Measurements from ENCODE around the gene REL. TPM values are rescaled to one million over a fixed set of nuclear protein-coding genes. Genes with fewer than 3 reads are reported as not detected.

REL gene
- total and polyA plus RNA-seq, 2 of the 4 experiments (the other 2 are of a cell fraction), result 1.3 to 4.3 TPM

DNA sequence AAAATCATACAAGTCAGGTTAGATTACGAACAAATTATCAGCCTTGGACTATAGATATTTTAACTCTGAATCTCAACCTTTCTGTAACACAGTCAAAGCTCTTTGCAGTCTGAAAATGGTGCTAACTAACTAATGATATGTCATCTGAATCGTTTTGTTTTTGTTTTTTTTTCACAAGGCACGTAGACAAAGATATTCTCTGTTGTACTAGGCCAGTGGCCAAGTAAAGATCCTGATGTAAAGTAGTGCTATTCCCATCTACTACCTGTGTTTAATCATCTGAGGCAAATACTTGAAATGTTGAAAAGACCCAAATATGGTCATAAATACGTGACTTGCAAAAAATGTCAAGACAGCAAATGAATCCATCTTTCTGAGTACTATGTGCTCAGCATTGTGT is 65.7 kb downstream of the REL start:
- no peak overlapping the region for H3K18ac ChIP-seq (ENCODE audit: low read depth, low read length)
- ChIA-PET POLR2A (ENCODE audit: unreplicated experiment) (no interaction called here), CTCF (interaction anchor here (0.7 kb wide), 1 partner anchor 218 kb away, joined by 3 read pairs; no protein-coding TSS in a partner anchor)
- H3K4me3 ChIP-seq (ENCODE audit: insufficient read depth, low read depth, low read length), result no peak overlapping the region
- H4K91ac ChIP-seq (ENCODE audit: insufficient read depth, low read depth, low read length), result no peak overlapping the region
- H4K8ac ChIP-seq (ENCODE audit: low read depth in 2 of 2, low read length in 2 of 2), result no peak overlapping the region
- no peaks in the 10 kb centered on the region for H3K4me1 ChIP-seq (ENCODE audit: control insufficient read depth, insufficient read depth, low read length)
- DNase-seq (no peak), ATAC-seq (ENCODE audit: low read depth) (no peak)
- H3K79me1 ChIP-seq (ENCODE audit: low read depth in 1 of 2, low read length in 2 of 2), result no peaks in the 10 kb centered on the region
- H3K27ac ChIP-seq (ENCODE audit: insufficient read depth, low read length), result no peak overlapping the region
- H2BK15ac ChIP-seq (ENCODE audit: low read depth, low read length), result no peak overlapping the region
- no peak overlapping the region for H2BK5ac ChIP-seq (ENCODE audit: low read depth, low read length, poor library complexity, severe bottlenecking)
- H2AFZ ChIP-seq (replicated peaks; ENCODE audit: low read length, poor library complexity), result no peak overlapping the region
- H3K9me1 ChIP-seq (ENCODE audit: insufficient read depth, low read length), result no peaks in the 10 kb centered on the region
- TF ChIP-seq BHLHE40 (IDR thresholded peaks at IDR 0.05; ENCODE audit: low read depth, low read length) (no peak), MXI1 (IDR thresholded peaks at IDR 0.05; ENCODE audit: borderline replicate concordance, low read depth, low read length) (no peak), CHD1 (IDR thresholded peaks at IDR 0.05; ENCODE audit: low read depth, low read length) (no peak), SMC3 (IDR thresholded peaks at IDR 0.05; ENCODE audit: low read depth, low read length) (no peak), RAD21 (IDR thresholded peaks at IDR 0.05; ENCODE audit: low read length) (no peak), POLR2A (IDR thresholded peaks at IDR 0.05; ENCODE audit: low read depth, low read length) (no peak), NFE2L2 (IDR thresholded peaks at IDR 0.05; ENCODE audit: low read depth, low read length) (no peak), CEBPB (IDR thresholded peaks at IDR 0.05; ENCODE audit: low read depth, low read length) (no peak), RCOR1 (IDR thresholded peaks at IDR 0.05; ENCODE audit: insufficient replicate concordance, low read length) (no peak), FOS (IDR thresholded peaks at IDR 0.05; ENCODE audit: low read depth, low read length) (no peak), MAZ (IDR thresholded peaks at IDR 0.05; ENCODE audit: borderline replicate concordance, low read depth, low read length) (no peak), RFX5 (IDR thresholded peaks at IDR 0.05; ENCODE audit: low read depth, low read length) (no peak), MAFK (IDR thresholded peaks at IDR 0.05; ENCODE audit: low read depth, low read length) (no peak)
- TF ChIP-seq, protein P1, sequence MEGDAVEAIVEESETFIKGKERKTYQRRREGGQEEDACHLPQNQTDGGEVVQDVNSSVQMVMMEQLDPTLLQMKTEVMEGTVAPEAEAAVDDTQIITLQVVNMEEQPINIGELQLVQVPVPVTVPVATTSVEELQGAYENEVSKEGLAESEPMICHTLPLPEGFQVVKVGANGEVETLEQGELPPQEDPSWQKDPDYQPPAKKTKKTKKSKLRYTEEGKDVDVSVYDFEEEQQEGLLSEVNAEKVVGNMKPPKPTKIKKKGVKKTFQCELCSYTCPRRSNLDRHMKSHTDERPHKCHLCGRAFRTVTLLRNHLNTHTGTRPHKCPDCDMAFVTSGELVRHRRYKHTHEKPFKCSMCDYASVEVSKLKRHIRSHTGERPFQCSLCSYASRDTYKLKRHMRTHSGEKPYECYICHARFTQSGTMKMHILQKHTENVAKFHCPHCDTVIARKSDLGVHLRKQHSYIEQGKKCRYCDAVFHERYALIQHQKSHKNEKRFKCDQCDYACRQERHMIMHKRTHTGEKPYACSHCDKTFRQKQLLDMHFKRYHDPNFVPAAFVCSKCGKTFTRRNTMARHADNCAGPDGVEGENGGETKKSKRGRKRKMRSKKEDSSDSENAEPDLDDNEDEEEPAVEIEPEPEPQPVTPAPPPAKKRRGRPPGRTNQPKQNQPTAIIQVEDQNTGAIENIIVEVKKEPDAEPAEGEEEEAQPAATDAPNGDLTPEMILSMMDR (conservative IDR thresholded peaks at IDR 0.05; ENCODE audit: low read depth, low read length), result no peak
- TF ChIP-seq, protein P2, sequence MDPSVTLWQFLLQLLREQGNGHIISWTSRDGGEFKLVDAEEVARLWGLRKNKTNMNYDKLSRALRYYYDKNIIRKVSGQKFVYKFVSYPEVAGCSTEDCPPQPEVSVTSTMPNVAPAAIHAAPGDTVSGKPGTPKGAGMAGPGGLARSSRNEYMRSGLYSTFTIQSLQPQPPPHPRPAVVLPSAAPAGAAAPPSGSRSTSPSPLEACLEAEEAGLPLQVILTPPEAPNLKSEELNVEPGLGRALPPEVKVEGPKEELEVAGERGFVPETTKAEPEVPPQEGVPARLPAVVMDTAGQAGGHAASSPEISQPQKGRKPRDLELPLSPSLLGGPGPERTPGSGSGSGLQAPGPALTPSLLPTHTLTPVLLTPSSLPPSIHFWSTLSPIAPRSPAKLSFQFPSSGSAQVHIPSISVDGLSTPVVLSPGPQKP (IDR thresholded peaks at IDR 0.05; ENCODE audit: borderline replicate concordance, low read depth, low read length), result no peak
- TF ChIP-seq, protein P3, sequence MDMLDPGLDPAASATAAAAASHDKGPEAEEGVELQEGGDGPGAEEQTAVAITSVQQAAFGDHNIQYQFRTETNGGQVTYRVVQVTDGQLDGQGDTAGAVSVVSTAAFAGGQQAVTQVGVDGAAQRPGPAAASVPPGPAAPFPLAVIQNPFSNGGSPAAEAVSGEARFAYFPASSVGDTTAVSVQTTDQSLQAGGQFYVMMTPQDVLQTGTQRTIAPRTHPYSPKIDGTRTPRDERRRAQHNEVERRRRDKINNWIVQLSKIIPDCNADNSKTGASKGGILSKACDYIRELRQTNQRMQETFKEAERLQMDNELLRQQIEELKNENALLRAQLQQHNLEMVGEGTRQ (IDR thresholded peaks at IDR 0.05; ENCODE audit: low read depth, low read length), result no peak
- H3K9me3 ChIP-seq (ENCODE audit: control insufficient read depth, insufficient read depth, low read length), result no peaks in the 10 kb centered on the region
- H2AK5ac ChIP-seq (ENCODE audit: low read depth, low read length), result no peak overlapping the region
- intact Hi-C loops (cut with micrococcal nuclease), result no loop called here
- in situ Hi-C loops (cut with MboI; ENCODE audit: low sequenced_read_pairs), result no loop called here
- no peak overlapping the region for H3K9ac ChIP-seq (ENCODE audit: low read depth, low read length)
- no peak overlapping the region for H3K4me2 ChIP-seq (ENCODE audit: low read depth, low read length)
- no peak overlapping the region for H3K14ac ChIP-seq (replicated peaks; ENCODE audit: low read depth, low read length)
- no peak overlapping the region for H2BK120ac ChIP-seq (ENCODE audit: low read depth, low read length)
- no peaks in the 10 kb centered on the region for H3K27me3 ChIP-seq (ENCODE audit: control insufficient read depth, insufficient read depth, low read length)
- 100% methylated on average over 1 of the region's 4 CpGs; no CpG with 5 or more reads in 1 of the 2 experiments for WGBS, 2 experiments (ENCODE audit: extremely low coverage in 2 of 2, insufficient read length in 1 of 2)
- no peak overlapping the region for H2BK20ac ChIP-seq (ENCODE audit: low read depth, low read length)
- dilution Hi-C loops (cut with HindIII; ENCODE audit: low sequenced_read_pairs, unreplicated experiment), result no loop called here
- H3K4ac ChIP-seq (ENCODE audit: low read depth, low read length), result no peak overlapping the region
- BruUV-seq (replicated peaks), result no TSS peak
- no peaks in the 10 kb centered on the region for H4K20me1 ChIP-seq (ENCODE audit: insufficient read depth, low read length)
- H3K56ac ChIP-seq (ENCODE audit: extremely low read depth, insufficient read depth, low read length), result no peak overlapping the region
- H3K36me3 ChIP-seq (ENCODE audit: control insufficient read depth, insufficient read depth, low read length), result no peaks in the 10 kb centered on the region
- no peak overlapping the region for H3K23ac ChIP-seq (ENCODE audit: low read depth, low read length)
- no peak overlapping the region for H2AK9ac ChIP-seq (replicated peaks; ENCODE audit: low read depth, low read length, poor library complexity)
- H4K5ac ChIP-seq (ENCODE audit: low read depth, low read length), result no peak overlapping the region

All from IMR-90 (cell line).